WTC11 (cell line): Measurements from ENCODE around the gene DSEL. TPM values are rescaled to one million over a fixed set of nuclear protein-coding genes. Genes with fewer than 3 reads are reported as not detected.

ENCODE experiments used
- ATAC-seq: fragments of 200-7000 bp; cut with Tn5 transposase; 2 replicates; pipeline ENCODE4 v1.10.0; 2021; ENCODE audit warnings: mild to moderate bottlenecking, moderate library complexity
- CTCF ChIA-PET: fragments of 300-600 bp; sonication (Branson Sonifier 250); formaldehyde crosslinking; loops from one replicate; lab custom pipeline; 2021; ENCODE audit warnings: antibody characterized with exemption; lab: Charles Lee
- POLR2A ChIA-PET: fragments of 350-600 bp; sonication (Branson Sonifier 250); formaldehyde crosslinking; loops from one replicate; lab custom pipeline; 2021; ENCODE audit warnings: antibody characterized with exemption; lab: Charles Lee
- DNase-seq: peaks from one replicate; pipeline ENCODE4 v3.0.0; 2021; ENCODE audit warnings: low spot score
- H3K27ac Mint-ChIP-seq: 2 replicates; pipeline ENCODE4 v1.8.0; 2021; ENCODE audit warnings: mixed read lengths
- H3K27me3 Mint-ChIP-seq: 2 replicates; pipeline ENCODE4 v1.8.0; 2021; ENCODE audit warnings: low read depth, mild to moderate bottlenecking, moderate library complexity, mixed read lengths
- H3K36me3 Mint-ChIP-seq: 2 replicates; pipeline ENCODE4 v1.8.0; 2021; ENCODE audit warnings: mixed read lengths
- H3K4me1 Mint-ChIP-seq: 2 replicates; pipeline ENCODE4 v1.8.0; 2022; ENCODE audit warnings: mixed read lengths
- H3K4me3 Mint-ChIP-seq: 2 replicates; pipeline ENCODE4 v1.8.0; 2021; ENCODE audit warnings: mild to moderate bottlenecking, moderate library complexity, mixed read lengths
- H3K9me3 Mint-ChIP-seq: 2 replicates; pipeline ENCODE4 v1.8.0; 2021; ENCODE audit warnings: mixed read lengths
- CTCF ChIP-seq: fragments of 200-600 bp; IDR thresholded peaks from 2 replicates; pipeline ENCODE4 v1.8.0; 2022; ENCODE audit warnings: antibody characterized with exemption
- NFYB ChIP-seq: sonication (generic); formaldehyde crosslinking; conservative IDR thresholded peaks from 2 replicates; pipeline ENCODE4 v1.8.0; 2022; ENCODE audit warnings: low read depth, missing genetic modification reagents
- PRRX2 ChIP-seq: fragments of 250-450 bp; sonication (Bioruptor Pico); IDR thresholded peaks from 2 replicates; pipeline ENCODE4 v1.8.0; 2021; ENCODE audit warnings: mild to moderate bottlenecking
- ZNF281 ChIP-seq: sonication (generic); formaldehyde crosslinking; IDR thresholded peaks from 2 replicates; pipeline ENCODE4 v1.8.0; 2023; ENCODE audit warnings: mild to moderate bottlenecking, missing genetic modification reagents
- ZNF423 ChIP-seq: fragments of 250-450 bp; sonication (Bioruptor Pico); IDR thresholded peaks from 2 replicates; pipeline ENCODE4 v2.1.2; 2022; ENCODE audit warnings: mild to moderate bottlenecking, moderate library complexity
- ZNF532 ChIP-seq: fragments of 250-450 bp; sonication (Bioruptor Pico); IDR thresholded peaks from 2 replicates; pipeline ENCODE4 v1.9.0; 2021; ENCODE audit warnings: mild to moderate bottlenecking, borderline replicate concordance
- ZSCAN18 ChIP-seq: fragments of 250-450 bp; sonication (Bioruptor Pico); IDR thresholded peaks from 2 replicates; pipeline ENCODE4 v2.1.2; 2022; ENCODE audit warnings: mild to moderate bottlenecking, moderate library complexity
- total RNA-seq: library from RNA; stranded (reverse); gene quantifications from 3 replicates; pipeline ENCODE4 v1.2.3, GENCODE V29; 2021

The DSEL gene
- total RNA-seq, 1 experiment from 2014 or later, result 33.4 TPM

GRCh38 chr18:67517444-67517765 lies 885 bp upstream of the DSEL start:
- H3K4me3 Mint-ChIP-seq, result peak overlapping the region; percentile 94
- DNase-seq, result no peak

More at GRCh38 chr18:67517444-67517765, 885 bp upstream of the DSEL start:
- ChIA-PET POLR2A (interaction anchor here (0.7 to 1.2 kb wide), 3 partner anchors 8 to 188 kb away, joined by 3 to 7 read pairs (median 3); no protein-coding TSS in a partner anchor), CTCF (interaction anchor here (0.8 to 3.1 kb wide), 15 partner anchors 8 to 1160 kb away, joined by 3 to 71 read pairs (median 4); no protein-coding TSS in a partner anchor)
- Mint-ChIP-seq H3K36me3 (peaks cover 35% of the 10 kb centered on the region), H3K9me3 (no peaks in the 10 kb centered on the region), H3K27me3 (no peaks in the 10 kb centered on the region), H3K4me1 (peaks cover 68% of the 10 kb centered on the region), H3K27ac (peak overlapping the region; percentile 97)
- TF ChIP-seq NFYB, result no peak
- no peak for TF ChIP-seq ZNF281
- no peak for TF ChIP-seq ZNF532 (CRISPR knock-in tag)
- TF ChIP-seq ZSCAN18 (CRISPR knock-in tag), result no peak
- TF ChIP-seq PRRX2 (CRISPR knock-in tag), result no peak
- TF ChIP-seq ZNF423, result no peak
- TF ChIP-seq CTCF, result no peak
- no peak for ATAC-seq
